HG03175 (cell line): ENCODE measurements around the gene TMEM126A.

Experiments
- ATAC-seq: cut with Tn5 transposase; IDR thresholded peaks from one replicate; pipeline ENCODE4 v1.9.1; 2021; ENCODE audit warnings: mild to moderate bottlenecking, moderate library complexity; ENCODE audit not compliant: unreplicated experiment

TMEM126A gene

GRCh38 chr11:85694385-85694980, 46.7 kb downstream of the TMEM126A start:
- peak; percentile 65 for ATAC-seq

GRCh38 chr11:85695546-85695945, 47.8 kb downstream of the TMEM126A start:
- ATAC-seq = no peak

- no peak for ATAC-seq
These were observed 50.0 kb downstream of the TMEM126A start for GRCh38 chr11:85697747-85698146.

GRCh38 chr11:85698195-85698594, 50.4 kb downstream of the TMEM126A start:
- no peak for ATAC-seq

GRCh38 chr11:85699957-85700741, 52.4 kb downstream of the TMEM126A start:
- ATAC-seq = peak; percentile 88

GRCh38 chr11:85704967-85705366, 57.2 kb downstream of the TMEM126A start:
- ATAC-seq = no peak

- no peak for ATAC-seq
These were observed 58.0 kb downstream of the TMEM126A start for GRCh38 chr11:85705800-85706199.
